RKO (cell line): ENCODE results near the gene TSPEAR.
"Not testable (repeated sequence)": the region's sequence is repeated elsewhere in the genome, so short reads cannot be mapped to it uniquely, and the experiment has no call there.

Experiments
- DNase-seq: peaks from one replicate; pipeline ENCODE4 v3.0.0-alpha.2; 2016; ENCODE audit warnings: low spot score

TSPEAR gene

GRCh38 chr21:44650973-44651675, 60.2 kb downstream of the TSPEAR start:
- no peak for DNase-seq

- DNase-seq: no peak
Observed at GRCh38 chr21:44650265-44650972, 61.0 kb downstream of the TSPEAR start.

- DNase-seq: no peak
Observed at GRCh38 chr21:44649521-44650100, 61.8 kb downstream of the TSPEAR start.

GRCh38 chr21:44648557-44649311, 62.6 kb downstream of the TSPEAR start:
- no peak for DNase-seq

- DNase-seq: no peak
Observed at GRCh38 chr21:44647222-44647552, 64.2 kb downstream of the TSPEAR start.

- DNase-seq: not testable (repeated sequence)
Observed at GRCh38 chr21:44646366-44647221, 64.8 kb downstream of the TSPEAR start, which contains the start of gene KRTAP10-11. KRTAP10-11 (plus strand) TSS chr21:44646414; CDS start chr21:44646459, 45 bp downstream.

- no peak for DNase-seq
Observed at GRCh38 chr21:44644878-44645277, 66.5 kb downstream of the TSPEAR start.

- no peak for DNase-seq
Observed at GRCh38 chr21:44643741-44644310, 67.5 kb downstream of the TSPEAR start.

- no peak for DNase-seq
Observed at GRCh38 chr21:44640761-44641160, 70.6 kb downstream of the TSPEAR start.

GRCh38 chr21:44639331-44639655, 72.1 kb downstream of the TSPEAR start:
- no peak for DNase-seq

GRCh38 chr21:44638506-44639330, 72.7 kb downstream of the TSPEAR start:
- DNase-seq: not testable (repeated sequence)

- not testable (repeated sequence) for DNase-seq
Observed at GRCh38 chr21:44637851-44638348, 73.5 kb downstream of the TSPEAR start.

- DNase-seq: no peak
Observed at GRCh38 chr21:44637018-44637850, 74.1 kb downstream of the TSPEAR start, which contains the start of gene KRTAP10-10. KRTAP10-10 (plus strand) TSS chr21:44637356; CDS start chr21:44637418, 62 bp downstream.

- DNase-seq: no peak
Observed at GRCh38 chr21:44636209-44637017, 75.0 kb downstream of the TSPEAR start.

GRCh38 chr21:44632067-44632466, 79.3 kb downstream of the TSPEAR start:
- DNase-seq: no peak

- no peak for DNase-seq
Observed at GRCh38 chr21:44630440-44630839, 80.9 kb downstream of the TSPEAR start.

GRCh38 chr21:44628707-44629391, 82.5 kb downstream of the TSPEAR start:
- DNase-seq: no peak

- not testable (repeated sequence) for DNase-seq
Observed at GRCh38 chr21:44627831-44628233, 83.5 kb downstream of the TSPEAR start.
